Measurements from ENCODE around the gene IZUMO4.
A peak's percentile ranks its signal among the peaks of the same experiment; 100 is the strongest.

DNA sequence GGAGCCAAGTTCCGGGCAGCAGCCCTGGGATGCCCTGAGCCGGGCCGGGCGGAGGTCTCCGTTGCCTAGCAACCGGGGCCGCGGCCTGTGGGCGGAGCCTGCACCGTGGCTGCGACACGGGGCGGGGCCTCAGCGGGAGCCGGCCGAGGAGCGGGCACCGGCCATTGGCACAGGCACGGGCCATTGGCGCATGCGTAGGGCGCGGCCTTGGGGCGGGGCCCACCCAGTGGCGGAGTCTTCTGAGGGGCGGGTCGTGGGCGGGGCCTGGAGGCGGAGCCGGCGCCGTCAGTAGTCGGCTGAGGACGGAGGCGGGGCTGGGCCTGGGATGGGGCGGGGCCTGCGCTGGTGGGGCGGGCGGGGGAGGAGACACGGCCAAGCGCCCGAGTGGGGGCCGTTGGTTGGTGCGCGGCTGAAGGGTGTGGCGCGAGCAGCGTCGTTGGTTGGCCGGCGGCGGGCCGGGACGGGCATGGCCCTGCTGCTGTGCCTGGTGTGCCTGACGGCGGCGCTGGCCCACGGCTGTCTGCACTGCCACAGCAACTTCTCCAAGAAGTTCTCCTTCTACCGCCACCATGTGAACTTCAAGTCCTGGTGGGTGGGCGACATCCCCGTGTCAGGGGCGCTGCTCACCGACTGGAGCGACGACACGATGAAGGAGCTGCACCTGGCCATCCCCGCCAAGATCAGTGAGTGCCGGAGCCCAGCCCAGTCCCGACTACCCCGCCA lies at the start of gene IZUMO4:
- TF ChIP-seq, protein P1, sequence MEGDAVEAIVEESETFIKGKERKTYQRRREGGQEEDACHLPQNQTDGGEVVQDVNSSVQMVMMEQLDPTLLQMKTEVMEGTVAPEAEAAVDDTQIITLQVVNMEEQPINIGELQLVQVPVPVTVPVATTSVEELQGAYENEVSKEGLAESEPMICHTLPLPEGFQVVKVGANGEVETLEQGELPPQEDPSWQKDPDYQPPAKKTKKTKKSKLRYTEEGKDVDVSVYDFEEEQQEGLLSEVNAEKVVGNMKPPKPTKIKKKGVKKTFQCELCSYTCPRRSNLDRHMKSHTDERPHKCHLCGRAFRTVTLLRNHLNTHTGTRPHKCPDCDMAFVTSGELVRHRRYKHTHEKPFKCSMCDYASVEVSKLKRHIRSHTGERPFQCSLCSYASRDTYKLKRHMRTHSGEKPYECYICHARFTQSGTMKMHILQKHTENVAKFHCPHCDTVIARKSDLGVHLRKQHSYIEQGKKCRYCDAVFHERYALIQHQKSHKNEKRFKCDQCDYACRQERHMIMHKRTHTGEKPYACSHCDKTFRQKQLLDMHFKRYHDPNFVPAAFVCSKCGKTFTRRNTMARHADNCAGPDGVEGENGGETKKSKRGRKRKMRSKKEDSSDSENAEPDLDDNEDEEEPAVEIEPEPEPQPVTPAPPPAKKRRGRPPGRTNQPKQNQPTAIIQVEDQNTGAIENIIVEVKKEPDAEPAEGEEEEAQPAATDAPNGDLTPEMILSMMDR (IDR thresholded peaks at IDR 0.05): peak; percentile 53
- no peak for TF ChIP-seq EZH2 (IDR thresholded peaks at IDR 0.05)

Data from neural progenitor cell (in vitro differentiated cells).